Raji (cell line): ENCODE measurements around the gene MYO10.

Source experiments
- POLR2A ChIP-seq: IDR thresholded peaks from 2 replicates; pipeline ENCODE4 v1.6.1; 2011; ENCODE audit warnings: low read depth, low read length, control low read depth; ENCODE audit not compliant: insufficient read depth

The MYO10 gene

GRCh38 chr5:16723821-16724220 is 212.3 kb downstream of the MYO10 start:
- TF ChIP-seq POLR2A, result no peak

DNA sequence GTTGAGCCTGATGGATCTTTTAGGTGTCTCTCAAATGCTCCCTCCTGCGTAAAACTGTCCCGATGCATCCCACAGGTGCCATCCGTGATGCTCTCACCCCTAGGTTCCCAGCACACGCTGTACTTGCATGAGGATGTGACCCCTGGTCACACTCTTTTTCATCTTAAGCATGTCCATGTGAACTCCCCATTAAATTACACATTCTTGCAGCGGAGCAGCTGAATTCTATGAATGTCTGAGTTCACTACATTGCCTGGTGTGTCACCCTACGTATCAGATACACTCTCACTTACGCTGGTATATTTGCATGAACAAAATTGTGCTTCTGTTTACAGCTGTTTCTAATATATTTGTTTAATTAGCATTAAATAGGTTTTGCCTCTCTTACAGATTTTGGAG is 214.0 kb downstream of the MYO10 start:
- no peak for TF ChIP-seq POLR2A

DNA sequence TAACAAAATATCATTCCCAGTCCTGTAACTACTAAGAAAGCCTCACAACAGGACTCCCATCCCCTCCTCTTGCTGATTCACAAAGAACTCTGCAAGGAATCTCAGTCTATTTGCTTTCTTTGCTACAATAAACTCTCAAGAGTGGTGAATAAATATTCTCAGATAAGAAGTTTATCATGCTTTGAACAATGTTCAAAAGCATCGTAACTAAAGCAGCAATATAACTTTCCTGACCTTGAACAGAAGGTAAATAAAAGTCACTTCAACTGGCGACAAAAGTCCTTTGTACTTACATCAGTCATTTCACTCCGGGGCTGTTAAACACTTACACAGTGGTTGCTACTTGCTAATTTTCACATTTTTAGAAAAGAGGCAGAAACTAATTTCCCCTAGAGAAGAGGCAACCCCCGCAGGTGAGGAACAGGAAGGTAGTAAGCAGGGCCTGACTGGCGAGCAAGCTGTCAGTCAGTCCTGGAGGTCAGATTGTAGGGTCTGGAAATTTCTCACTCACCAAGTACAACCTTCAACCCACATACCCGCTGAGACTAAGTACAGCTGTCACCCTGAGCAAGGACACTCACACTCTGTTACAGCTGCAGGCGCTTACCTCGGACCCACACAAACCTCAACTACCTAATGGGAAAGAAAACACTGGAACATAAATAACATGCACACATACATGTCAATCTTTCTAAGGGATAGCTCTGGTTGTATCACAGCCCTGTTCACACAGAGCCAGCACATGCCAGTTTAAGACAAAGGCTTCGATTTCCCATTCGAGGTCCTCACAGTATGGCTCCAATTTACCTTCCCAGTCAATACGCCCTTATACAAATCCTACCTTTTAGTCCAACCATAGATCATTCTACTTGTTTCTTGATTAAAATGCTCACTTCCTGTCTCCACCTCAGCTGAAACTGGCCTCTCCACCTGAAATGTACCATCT is 214.7 kb downstream of the MYO10 start:
- no peak for TF ChIP-seq POLR2A

DNA sequence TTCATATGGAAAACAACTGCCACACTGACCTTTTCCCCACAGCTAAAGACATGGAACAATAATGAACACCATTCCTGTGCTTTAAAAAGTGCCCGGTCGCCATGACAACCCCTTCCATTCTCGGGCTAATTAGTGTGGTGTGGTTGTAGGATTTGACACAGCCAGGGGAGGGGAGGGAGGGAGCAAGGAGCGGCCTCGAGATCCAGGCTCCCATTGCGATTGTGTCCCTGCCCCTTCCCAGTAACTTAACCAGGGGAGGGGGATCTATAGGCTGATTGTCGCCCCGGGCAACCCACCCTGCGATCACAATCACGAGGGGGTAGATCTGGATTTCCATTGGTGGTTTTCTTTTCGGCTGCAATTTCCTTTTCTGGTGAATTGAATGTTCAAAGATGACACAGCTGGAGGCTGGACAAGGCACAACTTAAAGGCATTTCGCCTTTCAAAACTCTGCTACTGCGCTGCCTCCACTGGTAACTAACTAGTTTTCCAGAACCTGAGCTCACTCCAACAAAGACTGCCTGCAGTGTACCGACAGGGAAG is 222.6 kb downstream of the MYO10 start:
- TF ChIP-seq POLR2A, result no peak

GRCh38 chr5:16712620-16713019 is 223.5 kb downstream of the MYO10 start:
- no peak for TF ChIP-seq POLR2A

GRCh38 chr5:16712178-16712577 is 223.9 kb downstream of the MYO10 start:
- no peak for TF ChIP-seq POLR2A

DNA sequence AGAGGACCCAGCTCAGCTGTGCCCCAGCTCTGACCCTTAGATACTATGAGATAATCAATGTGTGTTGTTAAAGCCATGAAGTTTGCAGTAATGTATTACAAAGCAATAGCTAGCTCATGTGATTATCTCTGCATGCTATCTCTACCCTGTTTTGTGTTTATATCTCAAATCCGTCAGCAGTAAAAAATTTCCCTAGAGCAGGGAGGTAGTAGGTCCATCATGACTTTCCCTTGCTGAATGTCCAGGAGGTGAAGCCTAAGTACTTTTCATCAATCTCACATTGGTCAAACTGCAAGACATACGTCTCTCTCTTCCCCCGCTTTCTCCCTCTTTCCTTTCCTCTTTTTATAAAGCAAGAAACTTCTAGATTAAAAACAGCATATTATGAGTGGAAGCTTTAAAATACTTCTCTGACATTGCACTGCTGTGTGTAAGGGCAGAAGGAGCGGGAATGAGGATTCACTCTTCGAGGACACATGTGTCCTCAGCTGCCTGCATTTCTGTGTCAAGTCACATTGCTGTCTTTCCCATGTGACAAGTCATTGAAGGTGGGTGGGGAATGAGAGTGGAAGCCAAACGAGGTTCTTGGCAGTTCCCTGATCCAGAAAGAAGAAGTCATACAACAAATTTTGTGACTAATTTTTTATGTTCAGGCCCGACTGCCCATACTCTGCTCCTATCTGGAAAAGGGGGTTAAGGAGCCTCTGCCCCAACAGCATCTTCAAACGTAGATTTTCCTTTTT is 226.2 kb downstream of the MYO10 start:
- TF ChIP-seq POLR2A, result no peak

- no peak for TF ChIP-seq POLR2A
Observed at GRCh38 chr5:16707869-16708192, 228.3 kb downstream of the MYO10 start.

GRCh38 chr5:16707168-16707868 is 228.8 kb downstream of the MYO10 start:
- TF ChIP-seq POLR2A, result no peak

DNA sequence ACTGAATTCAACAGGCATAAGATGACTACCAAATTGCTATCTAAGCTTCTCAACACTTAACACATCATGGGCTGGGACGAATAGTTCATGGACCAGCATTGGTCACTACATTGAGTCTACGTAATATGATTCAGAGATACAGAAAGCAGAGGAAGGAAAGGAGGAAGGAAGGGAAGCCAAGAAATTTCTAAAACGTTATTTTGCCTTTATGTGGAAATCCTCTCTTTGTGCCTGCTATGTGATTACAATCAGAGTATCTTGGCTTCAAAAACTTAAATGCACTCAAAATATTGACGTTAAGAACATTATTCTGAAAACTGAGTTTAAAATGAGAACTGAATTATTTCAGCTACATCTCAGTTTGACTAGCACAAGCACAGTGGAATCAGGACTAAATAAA is 231.1 kb downstream of the MYO10 start:
- no peak for TF ChIP-seq POLR2A

- TF ChIP-seq POLR2A, result no peak
Observed at GRCh38 chr5:16702964-16703363, 233.1 kb downstream of the MYO10 start.

DNA sequence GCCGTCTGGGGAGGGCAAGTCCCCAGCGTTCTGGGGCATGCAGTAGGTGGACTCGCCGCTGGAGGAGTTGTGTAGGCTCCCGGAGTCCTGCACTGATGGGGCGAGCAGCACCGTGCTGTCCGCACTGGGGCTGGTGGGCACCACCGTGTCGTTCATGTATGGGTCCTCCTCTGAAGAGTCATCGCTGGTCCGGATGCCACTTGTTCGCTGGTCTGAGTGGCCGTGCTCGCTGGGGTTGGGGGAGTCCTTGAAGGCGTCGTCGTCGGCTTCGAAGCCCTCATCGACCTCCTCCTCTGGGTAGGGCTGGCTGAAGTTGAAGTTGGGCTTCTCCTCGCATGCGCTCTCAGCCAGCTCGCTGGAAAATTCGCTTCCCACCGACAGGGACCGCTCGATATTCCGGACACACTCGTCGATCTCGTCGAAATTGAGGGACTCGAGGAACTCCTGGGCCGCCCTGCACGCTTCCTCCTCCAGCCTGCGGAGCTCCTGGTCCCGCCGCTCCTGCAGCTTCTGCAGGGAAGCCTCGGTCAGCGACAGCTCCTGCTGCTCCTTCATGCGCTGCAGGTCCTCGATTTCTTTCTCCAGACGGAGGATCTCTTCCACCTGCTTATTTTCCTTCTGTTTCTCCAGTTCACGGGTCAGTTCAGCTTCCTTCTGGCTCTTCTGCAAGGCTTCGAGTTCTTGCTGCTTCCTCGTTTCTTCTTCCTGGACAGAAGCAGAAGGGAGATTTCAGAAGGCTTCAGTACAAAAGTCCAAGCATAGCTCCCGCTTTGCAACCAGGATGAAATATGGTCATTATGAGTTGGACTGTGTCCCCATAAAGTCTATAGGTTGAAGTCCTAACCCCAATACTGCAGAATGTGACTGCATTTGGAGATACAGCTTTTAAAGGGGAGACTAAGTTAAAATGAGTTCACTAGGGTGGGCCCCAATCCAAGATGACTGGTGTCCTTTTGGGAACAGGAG is 234.7 kb downstream of the MYO10 start:
- TF ChIP-seq POLR2A, result no peak

DNA sequence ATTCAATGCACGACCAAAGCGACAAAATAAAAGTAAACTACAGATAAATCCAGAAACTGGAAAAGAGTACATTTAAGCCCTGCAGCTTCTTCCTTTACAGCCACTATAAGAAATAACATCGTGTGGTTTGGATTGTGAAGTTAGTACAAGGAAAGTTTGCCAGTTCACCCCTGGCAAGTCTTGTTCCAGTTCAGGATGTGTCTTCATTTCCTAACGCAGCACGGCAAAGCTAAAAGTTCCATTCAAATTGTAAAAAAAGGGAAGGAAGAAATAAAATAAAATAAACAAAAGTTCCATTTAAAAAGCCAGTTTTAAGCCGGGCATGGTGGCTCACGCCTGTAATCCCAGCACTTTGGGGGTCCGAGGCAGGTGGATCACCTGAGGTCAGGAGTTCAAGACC is 236.0 kb downstream of the MYO10 start:
- no peak for TF ChIP-seq POLR2A

- no peak for TF ChIP-seq POLR2A
Observed at GRCh38 chr5:16695779-16696178, 240.3 kb downstream of the MYO10 start.

GRCh38 chr5:16693879-16694278 is 242.2 kb downstream of the MYO10 start:
- TF ChIP-seq POLR2A, result no peak

- no peak for TF ChIP-seq POLR2A
Observed at GRCh38 chr5:16691731-16692130, 244.4 kb downstream of the MYO10 start.
